Thoracic aorta (tissue), 2 donors: ENCODE data around the gene SEMA3D. TPM values are rescaled to one million over a fixed set of nuclear protein-coding genes. Genes with fewer than 3 reads are reported as not detected.

Experiments used
- ATAC-seq: fragments of 150-250 bp; one replicate; pipeline ENCODE4 v1.8.0; 2017; ENCODE audit warnings: low read depth; ENCODE audit not compliant: insufficient number of reproducible peaks, low FRiP score
- DNase-seq: peaks from one replicate; pipeline ENCODE4 v3.0.0-alpha.2; 2020; ENCODE audit warnings: low spot score
- H3K27ac ChIP-seq, 2 donors: fragments of 200-600 bp; sonication (generic); 1 replicate in 1 of 2; 2 replicates in 1 of 2; pipeline ENCODE4 v1.5.1; 2016; ENCODE audit warnings: mild to moderate bottlenecking in 2 of 2, moderate library complexity in 2 of 2
- H3K27me3 ChIP-seq: fragments of 200-600 bp; sonication (generic); replicated peaks from 2 replicates; pipeline ENCODE4 v1.6.0; 2016; ENCODE audit warnings: mild to moderate bottlenecking; ENCODE audit not compliant: insufficient read depth
- H3K36me3 ChIP-seq: fragments of 200-600 bp; sonication (generic); one replicate; pipeline ENCODE4 v1.5.1; 2016
- H3K4me1 ChIP-seq, 2 donors: fragments of 200-600 bp; sonication (generic); 1 replicate in 1 of 2; 2 replicates in 1 of 2; pipeline versions ENCODE4 v1.5.1 to v1.6.0; 2016; ENCODE audit warnings: low read depth in 2 of 2, mild to moderate bottlenecking in 1 of 2; ENCODE audit not compliant: control insufficient read depth in 1 of 2
- H3K4me3 ChIP-seq: fragments of 200-600 bp; sonication (generic); 2 replicates; pipeline ENCODE4 v1.5.1; 2016; ENCODE audit warnings: mild to moderate bottlenecking
- H3K9me3 ChIP-seq: fragments of 200-600 bp; sonication (generic); 2 replicates; pipeline ENCODE4 v1.5.1; 2016
- CTCF ChIP-seq: fragments of 200-600 bp; sonication (generic); IDR thresholded peaks from one replicate; pipeline ENCODE4 v1.5.1; 2019; ENCODE audit warnings: antibody characterized with exemption
- total RNA-seq, 2 donors: library from RNA; depleted of rRNA; stranded (reverse); fragments of >200 nt; gene quantifications; one replicate each; pipeline versions ENCODE4 v1.1.0 to v1.2.3, GENCODE V29; 2016

SEMA3D gene
- total RNA-seq, 2 donors from 2014 or later: 18.5 to 22.8 TPM

GRCh38 chr7:85010306-85010705, 176.6 kb downstream of the SEMA3D start:
- DNase-seq: no peak
- Histone ChIP-seq H3K27me3 (no peaks in the 10 kb centered on the region), H3K27ac (no peak overlapping the region), H3K4me1 (no peaks in the 10 kb centered on the region), H3K9me3 (no peaks in the 10 kb centered on the region), H3K4me3 (no peak overlapping the region), H3K36me3 (no peaks in the 10 kb centered on the region)
- TF ChIP-seq CTCF: no peak
- no peak for ATAC-seq

- H3K27ac ChIP-seq: no peak overlapping the region
- no peaks in the 10 kb centered on the region for H3K36me3 ChIP-seq
- ATAC-seq (no peak), DNase-seq (no peak)
- H3K9me3 ChIP-seq: no peaks in the 10 kb centered on the region
- H3K27me3 ChIP-seq: no peaks in the 10 kb centered on the region
- H3K4me3 ChIP-seq: no peak overlapping the region
- TF ChIP-seq CTCF: no peak
- H3K4me1 ChIP-seq: no peaks in the 10 kb centered on the region
Observed at GRCh38 chr7:85006754-85007153, 180.1 kb downstream of the SEMA3D start.

GRCh38 chr7:85004402-85004801, 182.5 kb downstream of the SEMA3D start:
- H3K4me1 ChIP-seq: no peaks in the 10 kb centered on the region
- H3K36me3 ChIP-seq: no peaks in the 10 kb centered on the region
- ATAC-seq (no peak), DNase-seq (no peak)
- H3K4me3 ChIP-seq: no peak overlapping the region
- H3K27me3 ChIP-seq: no peaks in the 10 kb centered on the region
- no peaks in the 10 kb centered on the region for H3K9me3 ChIP-seq
- H3K27ac ChIP-seq: no peak overlapping the region
- TF ChIP-seq CTCF: no peak

- Histone ChIP-seq H3K27me3 (no peaks in the 10 kb centered on the region), H3K4me1 (no peaks in the 10 kb centered on the region), H3K27ac (no peak overlapping the region), H3K36me3 (no peaks in the 10 kb centered on the region), H3K9me3 (no peaks in the 10 kb centered on the region), H3K4me3 (no peak overlapping the region)
- TF ChIP-seq CTCF: no peak
- ATAC-seq (no peak), DNase-seq (no peak)
Observed at GRCh38 chr7:85001495-85002345, 185.1 kb downstream of the SEMA3D start.

GRCh38 chr7:85000735-85001350, 186.0 kb downstream of the SEMA3D start:
- Histone ChIP-seq H3K36me3 (no peaks in the 10 kb centered on the region), H3K4me3 (no peak overlapping the region), H3K27ac (no peak overlapping the region), H3K27me3 (no peaks in the 10 kb centered on the region), H3K9me3 (no peaks in the 10 kb centered on the region), H3K4me1 (no peaks in the 10 kb centered on the region)
- DNase-seq (no peak), ATAC-seq (no peak)
- no peak for TF ChIP-seq CTCF
